ENCODE measurements around the gene GPR150.

The GPR150 gene

DNA sequence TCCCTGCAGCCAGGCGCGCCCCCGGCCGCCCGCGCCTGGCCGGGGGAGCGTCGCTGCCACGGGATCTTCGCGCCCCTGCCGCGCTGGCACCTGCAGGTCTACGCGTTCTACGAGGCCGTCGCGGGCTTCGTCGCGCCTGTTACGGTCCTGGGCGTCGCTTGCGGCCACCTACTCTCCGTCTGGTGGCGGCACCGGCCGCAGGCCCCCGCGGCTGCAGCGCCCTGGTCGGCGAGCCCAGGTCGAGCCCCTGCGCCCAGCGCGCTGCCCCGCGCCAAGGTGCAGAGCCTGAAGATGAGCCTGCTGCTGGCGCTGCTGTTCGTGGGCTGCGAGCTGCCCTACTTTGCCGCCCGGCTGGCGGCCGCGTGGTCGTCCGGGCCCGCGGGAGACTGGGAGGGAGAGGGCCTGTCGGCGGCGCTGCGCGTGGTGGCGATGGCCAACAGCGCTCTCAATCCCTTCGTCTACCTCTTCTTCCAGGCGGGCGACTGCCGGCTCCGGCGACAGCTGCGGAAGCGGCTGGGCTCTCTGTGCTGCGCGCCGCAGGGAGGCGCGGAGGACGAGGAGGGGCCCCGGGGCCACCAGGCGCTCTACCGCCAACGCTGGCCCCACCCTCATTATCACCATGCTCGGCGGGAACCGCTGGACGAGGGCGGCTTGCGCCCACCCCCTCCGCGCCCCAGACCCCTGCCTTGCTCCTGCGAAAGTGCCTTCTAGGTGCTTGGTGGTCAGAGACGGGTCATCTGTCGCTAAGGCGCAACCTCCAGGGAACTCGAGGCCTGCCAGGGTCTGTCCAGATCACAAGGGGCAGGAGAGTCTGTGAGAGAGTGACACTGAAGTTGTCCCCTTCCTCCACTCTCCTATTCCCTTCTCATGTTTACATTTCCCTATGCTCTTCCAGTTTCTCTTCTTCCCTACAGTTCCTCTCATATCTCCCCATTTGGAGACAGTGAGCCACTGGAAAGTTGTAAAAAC, 1.3 kb downstream of the GPR150 start:
- Histone ChIP-seq H3K27ac (peak overlapping the region; percentile 22), H3K36me3 (ENCODE audit: control insufficient read depth, insufficient read depth, low read length) (no peaks in the 10 kb centered on the region), H2AFZ (peak overlapping the region; percentile 92), H3K4me1 (peaks cover 2% of the 10 kb centered on the region), H3K9ac (no peak overlapping the region), H3K4me3 (ENCODE audit: low read depth, low read length) (peak overlapping the region; percentile 23), H3K79me2 (no peaks in the 10 kb centered on the region), H3K27me3 (ENCODE audit: control insufficient read depth, insufficient read depth, low read length) (no peaks in the 10 kb centered on the region), H3K9me3 (ENCODE audit: control insufficient read depth, low read length) (no peaks in the 10 kb centered on the region), H3K4me2 (ENCODE audit: low read length) (peak overlapping the region; percentile 64)
- TF ChIP-seq CTCF (IDR thresholded peaks at IDR 0.05), result no peak

DNA sequence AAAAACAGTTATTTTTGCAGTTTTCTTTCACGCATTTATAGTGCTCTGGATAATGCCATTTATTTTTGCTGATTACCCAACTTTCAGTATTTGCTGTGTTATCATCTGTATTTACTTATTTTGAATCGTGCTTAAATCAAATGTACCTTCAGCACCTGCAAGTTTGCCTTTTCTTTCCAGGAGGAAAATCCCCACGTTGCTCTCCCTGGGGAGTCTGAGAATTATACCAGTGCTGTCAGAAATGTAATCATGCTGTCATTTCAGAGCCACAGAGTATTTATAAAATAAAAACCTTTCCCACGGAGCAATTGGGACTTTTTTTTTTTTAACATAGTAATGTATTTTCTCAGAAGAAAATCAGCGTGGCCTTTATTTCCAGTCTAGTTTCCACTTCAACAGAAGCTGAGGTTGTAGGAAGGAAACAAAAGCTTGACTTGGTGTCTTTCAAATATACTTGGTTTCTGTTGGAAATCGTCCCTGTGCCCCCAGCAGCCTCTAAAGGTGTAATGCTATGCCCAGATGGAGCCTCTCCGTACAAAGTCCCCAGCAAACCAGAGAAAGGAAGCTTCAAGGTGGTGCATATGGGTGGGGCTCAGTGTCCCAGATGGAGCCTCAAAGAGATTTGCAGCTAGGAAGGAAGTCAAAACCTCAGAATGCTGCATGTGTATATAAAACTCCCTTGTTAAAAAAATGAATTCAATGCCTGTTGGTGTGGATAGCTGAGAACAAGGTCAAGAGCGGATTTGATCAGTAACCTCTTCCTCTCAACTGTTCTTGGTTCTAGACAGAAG, 2.1 kb downstream of the GPR150 start:
- Histone ChIP-seq H3K79me2 (no peaks in the 10 kb centered on the region), H3K27me3 (ENCODE audit: control insufficient read depth, insufficient read depth, low read length) (no peaks in the 10 kb centered on the region), H3K4me1 (peaks cover 1% of the 10 kb centered on the region), H3K36me3 (ENCODE audit: control insufficient read depth, insufficient read depth, low read length) (no peaks in the 10 kb centered on the region), H3K27ac (peak overlapping the region; percentile 22), H2AFZ (peak overlapping the region; percentile 92), H3K9me3 (ENCODE audit: control insufficient read depth, low read length) (no peaks in the 10 kb centered on the region), H3K9ac (no peak overlapping the region), H3K4me2 (ENCODE audit: low read length) (no peak overlapping the region), H3K4me3 (ENCODE audit: low read depth, low read length) (peak overlapping the region; percentile 23)
- no peak for TF ChIP-seq CTCF (IDR thresholded peaks at IDR 0.05)

GRCh38 chr5:95623706-95624105, 3.8 kb downstream of the GPR150 start:
- Histone ChIP-seq H3K4me1 (no peaks in the 10 kb centered on the region), H3K79me2 (no peaks in the 10 kb centered on the region), H3K4me2 (ENCODE audit: low read length) (no peak overlapping the region), H3K36me3 (ENCODE audit: control insufficient read depth, insufficient read depth, low read length) (no peaks in the 10 kb centered on the region), H3K9ac (no peak overlapping the region), H3K27ac (no peak overlapping the region), H2AFZ (no peak overlapping the region), H3K9me3 (ENCODE audit: control insufficient read depth, low read length) (no peaks in the 10 kb centered on the region), H3K4me3 (ENCODE audit: low read depth, low read length) (no peak overlapping the region), H3K27me3 (ENCODE audit: control insufficient read depth, insufficient read depth, low read length) (no peaks in the 10 kb centered on the region)
- TF ChIP-seq CTCF (IDR thresholded peaks at IDR 0.05), result no peak

GRCh38 chr5:95624368-95624767, 4.5 kb downstream of the GPR150 start:
- Histone ChIP-seq H3K9ac (no peak overlapping the region), H3K79me2 (no peaks in the 10 kb centered on the region), H3K4me3 (ENCODE audit: low read depth, low read length) (no peak overlapping the region), H3K4me1 (no peaks in the 10 kb centered on the region), H3K27me3 (ENCODE audit: control insufficient read depth, insufficient read depth, low read length) (no peaks in the 10 kb centered on the region), H3K9me3 (ENCODE audit: control insufficient read depth, low read length) (no peaks in the 10 kb centered on the region), H3K27ac (no peak overlapping the region), H3K4me2 (ENCODE audit: low read length) (no peak overlapping the region), H2AFZ (no peak overlapping the region), H3K36me3 (ENCODE audit: control insufficient read depth, insufficient read depth, low read length) (no peaks in the 10 kb centered on the region)
- no peak for TF ChIP-seq CTCF (IDR thresholded peaks at IDR 0.05)
